H9 (cell line): ENCODE measurements around the gene PPAN. TPM values are rescaled to one million over a fixed set of nuclear protein-coding genes. Genes with fewer than 3 reads are reported as not detected.

Source experiments
- DNase-seq: peaks from one replicate; pipeline ENCODE4 v3.0.0-alpha.2; 2017
- H2AFZ ChIP-seq: one replicate; pipeline ENCODE4 v1.6.1; 2013; ENCODE audit warnings: mild to moderate bottlenecking, low read length, control low read depth, moderate library complexity
- H2AK5ac ChIP-seq: 2 replicates; pipeline ENCODE4 v1.6.1; 2013; ENCODE audit warnings: low read length, control low read depth, mixed read lengths; ENCODE audit not compliant: insufficient read length
- H2BK120ac ChIP-seq: one replicate; pipeline ENCODE4 v1.6.1; 2013; ENCODE audit warnings: low read depth, mild to moderate bottlenecking, low read length, control low read depth, inconsistent platforms; ENCODE audit not compliant: poor library complexity, severe bottlenecking
- H2BK12ac ChIP-seq: 2 replicates; pipeline ENCODE4 v1.6.1; 2013; ENCODE audit warnings: low read length, control low read depth, mixed read lengths, low read depth; ENCODE audit not compliant: insufficient read length
- H2BK15ac ChIP-seq: 2 replicates; pipeline ENCODE4 v1.6.1; 2013; ENCODE audit warnings: low read depth, low read length, control low read depth
- H2BK20ac ChIP-seq: one replicate; pipeline ENCODE4 v1.6.1; 2013; ENCODE audit warnings: low read depth, mild to moderate bottlenecking, low read length, control low read depth, inconsistent platforms; ENCODE audit not compliant: poor library complexity, severe bottlenecking
- H2BK5ac ChIP-seq: 2 replicates; pipeline ENCODE4 v1.6.1; 2013; ENCODE audit warnings: low read length, control low read depth, mixed read lengths; ENCODE audit not compliant: insufficient read length
- H3K14ac ChIP-seq: 2 replicates; pipeline ENCODE4 v1.6.1; 2013; ENCODE audit warnings: low read length, control low read depth; ENCODE audit not compliant: insufficient read depth
- H3K18ac ChIP-seq: 2 replicates; pipeline ENCODE4 v1.6.1; 2013; ENCODE audit warnings: low read depth, mild to moderate bottlenecking, mixed read lengths, low read length, control low read depth; ENCODE audit not compliant: insufficient read length
- H3K23ac ChIP-seq: 2 replicates; pipeline ENCODE4 v1.6.1; 2013; ENCODE audit warnings: low read length, control low read depth, mixed read lengths, low read depth; ENCODE audit not compliant: insufficient read length
- H3K23me2 ChIP-seq: 2 replicates; pipeline ENCODE4 v1.6.1; 2013; ENCODE audit warnings: low read depth, mild to moderate bottlenecking, mixed read lengths, low read length, control low read depth; ENCODE audit not compliant: insufficient read length, poor library complexity, severe bottlenecking
- H3K27ac ChIP-seq: 2 replicates; pipeline ENCODE4 v1.5.1; 2013; ENCODE audit warnings: low read length, control low read depth, mixed read lengths, low read depth; ENCODE audit not compliant: insufficient read length
- H3K27me3 ChIP-seq: 2 replicates; pipeline ENCODE4 v1.6.1; 2013; ENCODE audit warnings: low read length, control low read depth, inconsistent platforms; ENCODE audit not compliant: insufficient read depth
- H3K4ac ChIP-seq: 2 replicates; pipeline ENCODE4 v1.6.1; 2013; ENCODE audit warnings: low read depth, mild to moderate bottlenecking, control low read depth, inconsistent platforms, low read length, moderate library complexity
- H3K4me1 ChIP-seq: 2 replicates; pipeline ENCODE4 v1.6.1; 2013; ENCODE audit warnings: low read length, control low read depth, inconsistent platforms; ENCODE audit not compliant: insufficient read depth
- H3K4me2 ChIP-seq: 2 replicates; pipeline ENCODE4 v1.6.1; 2013; ENCODE audit warnings: low read length, control low read depth, mixed read lengths; ENCODE audit not compliant: insufficient read length, insufficient read depth
- H3K56ac ChIP-seq: 2 replicates; pipeline ENCODE4 v1.6.1; 2013; ENCODE audit warnings: low read depth, mild to moderate bottlenecking, mixed read lengths, low read length, control low read depth; ENCODE audit not compliant: insufficient read length
- H3K79me1 ChIP-seq: 2 replicates; pipeline ENCODE4 v1.6.1; 2013; ENCODE audit warnings: low read depth, mild to moderate bottlenecking, moderate library complexity, low read length, control low read depth, inconsistent platforms; ENCODE audit not compliant: insufficient read depth, poor library complexity, severe bottlenecking
- H3K79me2 ChIP-seq: 2 replicates; pipeline ENCODE4 v1.6.1; 2013; ENCODE audit warnings: low read length, control low read depth, inconsistent platforms; ENCODE audit not compliant: insufficient read depth
- H3K9ac ChIP-seq: 2 replicates; pipeline ENCODE4 v1.6.1; 2013; ENCODE audit warnings: low read length, control low read depth, mixed read lengths; ENCODE audit not compliant: insufficient read length; ENCODE audit errors: extremely low read depth
- H3K9me3 ChIP-seq: one replicate; pipeline ENCODE4 v1.6.1; 2013; ENCODE audit warnings: low read depth, low read length, inconsistent platforms; ENCODE audit not compliant: control insufficient read depth
- H3T11ph ChIP-seq: one replicate; pipeline ENCODE4 v1.6.1; 2013; ENCODE audit warnings: mild to moderate bottlenecking, low read length, control low read depth, inconsistent platforms
- H4K20me1 ChIP-seq: one replicate; pipeline ENCODE4 v1.6.1; 2013; ENCODE audit not compliant: control insufficient read depth, insufficient read length, insufficient read depth
- H4K5ac ChIP-seq: 2 replicates; pipeline ENCODE4 v1.6.1; 2013; ENCODE audit warnings: low read depth, mild to moderate bottlenecking, mixed read lengths, low read length, control low read depth; ENCODE audit not compliant: insufficient read length
- H4K8ac ChIP-seq: replicated peaks from 2 replicates; pipeline ENCODE4 v1.6.1; 2013; ENCODE audit warnings: low read length, control low read depth, mixed read lengths, low read depth; ENCODE audit not compliant: insufficient read length
- H4K91ac ChIP-seq: 2 replicates; pipeline ENCODE4 v1.6.1; 2013; ENCODE audit warnings: low read depth, mild to moderate bottlenecking, moderate library complexity, mixed read lengths, low read length, control low read depth; ENCODE audit not compliant: insufficient read length
- H3K27ac Mint-ChIP-seq, 3 experiments: 2 replicates in 2 of 3; 3 replicates in 1 of 3; pipeline ENCODE4 v1.8.0; 2020 to 2021; ENCODE audit warnings: mixed read lengths in 3 of 3, mild to moderate bottlenecking in 1 of 3, moderate library complexity in 1 of 3
- H3K27me3 Mint-ChIP-seq: 2 replicates; pipeline ENCODE4 v1.8.0; 2021; ENCODE audit warnings: low read depth, mild to moderate bottlenecking, moderate library complexity, mixed read lengths
- H3K36me3 Mint-ChIP-seq, 3 experiments: 2 replicates in 2 of 3; 3 replicates in 1 of 3; pipeline ENCODE4 v1.8.0; 2020 to 2021; ENCODE audit warnings: low read depth in 3 of 3, mixed read lengths in 3 of 3; ENCODE audit not compliant: insufficient read depth in 1 of 3
- H3K4me1 Mint-ChIP-seq, 2 experiments: 2 replicates each; pipeline ENCODE4 v1.8.0; 2020; ENCODE audit warnings: mixed read lengths in 2 of 2
- H3K4me3 Mint-ChIP-seq, 2 experiments: 2 replicates in 1 of 2; 3 replicates in 1 of 2; pipeline ENCODE4 v1.8.0; 2020 to 2021; ENCODE audit warnings: mild to moderate bottlenecking in 2 of 2, mixed read lengths in 2 of 2, moderate library complexity in 1 of 2
- H3K9me3 Mint-ChIP-seq, 2 experiments: 2 replicates in 1 of 2; 3 replicates in 1 of 2; pipeline ENCODE4 v1.8.0; 2020; ENCODE audit warnings: mild to moderate bottlenecking in 2 of 2, mixed read lengths in 2 of 2, moderate library complexity in 1 of 2
- WGBS: extraction: QIAGEN DNeasy Blood & Tissue Kit; methylation state at CpG from one replicate; pipeline ENCODE4 v1.1.7; 2013; ENCODE audit warnings: missing lambda C conversion rate, low lambda C conversion rate, mixed read lengths; ENCODE audit not compliant: insufficient read length; ENCODE audit errors: extremely low coverage; 5-methylcytosine and 5-hydroxymethylcytosine counted together
- total RNA-seq: library from RNA; stranded (reverse); gene quantifications from 2 replicates; pipeline ENCODE4 v1.2.1, GENCODE V29; 2021
- TF ChIP-seq, protein P1 (sequence below): fragments of 200-600 bp; sonication (generic); conservative IDR thresholded peaks from 3 replicates; pipeline ENCODE4 v1.8.0; 2021; ENCODE audit warnings: antibody characterized with exemption, mild to moderate bottlenecking

The PPAN gene
- total RNA-seq, 1 experiment from 2014 or later: 157 TPM

DNA sequence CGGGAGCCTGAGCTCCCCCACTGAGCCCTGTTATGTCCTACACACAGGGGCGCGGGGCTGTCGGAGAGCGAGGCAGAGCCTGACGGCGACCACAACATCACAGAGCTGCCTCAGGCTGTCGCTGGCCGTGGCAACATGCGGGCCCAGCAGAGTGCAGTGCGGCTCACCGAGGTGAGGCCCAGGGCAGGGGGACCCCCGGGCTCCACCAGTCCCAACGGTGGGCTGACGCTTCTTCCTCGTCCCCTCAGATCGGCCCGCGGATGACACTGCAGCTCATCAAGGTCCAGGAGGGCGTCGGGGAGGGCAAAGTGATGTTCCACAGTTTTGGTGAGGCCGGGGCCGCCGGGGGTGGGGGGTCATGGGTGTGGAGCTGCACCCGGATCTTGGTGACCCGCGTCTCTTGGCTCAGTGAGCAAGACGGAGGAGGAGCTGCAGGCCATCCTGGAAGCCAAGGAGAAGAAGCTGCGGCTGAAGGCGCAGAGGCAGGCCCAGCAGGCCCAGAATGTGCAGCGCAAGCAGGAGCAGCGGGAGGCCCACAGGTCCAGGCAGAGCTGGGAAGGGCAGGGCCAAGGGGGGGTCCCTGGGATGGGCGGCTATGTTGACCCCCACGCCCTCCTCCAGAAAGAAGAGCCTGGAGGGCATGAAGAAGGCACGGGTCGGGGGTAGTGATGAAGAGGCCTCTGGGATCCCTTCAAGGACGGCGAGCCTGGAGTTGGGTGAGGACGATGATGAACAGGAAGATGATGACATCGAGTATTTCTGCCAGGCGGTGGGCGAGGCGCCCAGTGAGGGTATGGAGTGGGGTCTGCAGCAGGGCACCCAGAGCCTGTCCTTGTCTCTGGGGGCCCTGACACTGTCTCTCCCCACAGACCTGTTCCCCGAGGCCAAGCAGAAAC is 4.2 kb downstream of the PPAN start:
- Mint-ChIP-seq H3K27ac (peak overlapping the region in 1 of 3 experiments; percentile 44; a peak in 1 of 7 replicates), H3K4me1 (peaks cover 7 to 16% of the 10 kb centered on the region in 2 experiments), H3K36me3 (peaks cover 33 to 69% (median 51%) of the 10 kb centered on the region in 3 experiments), H3K9me3 (no peaks in the 10 kb centered on the region; a peak in 1 of 5 replicates), H3K27me3 (no peaks in the 10 kb centered on the region; the same call in none of the 2 replicates), H3K4me3 (no peak overlapping the region)
- no peak overlapping the region for H4K8ac ChIP-seq
- peaks cover 7% of the 10 kb centered on the region for H3K23me2 ChIP-seq
- H3K18ac ChIP-seq: no peak overlapping the region
- H4K20me1 ChIP-seq: no peaks in the 10 kb centered on the region
- H3K56ac ChIP-seq: no peak overlapping the region
- TF ChIP-seq, protein P1, sequence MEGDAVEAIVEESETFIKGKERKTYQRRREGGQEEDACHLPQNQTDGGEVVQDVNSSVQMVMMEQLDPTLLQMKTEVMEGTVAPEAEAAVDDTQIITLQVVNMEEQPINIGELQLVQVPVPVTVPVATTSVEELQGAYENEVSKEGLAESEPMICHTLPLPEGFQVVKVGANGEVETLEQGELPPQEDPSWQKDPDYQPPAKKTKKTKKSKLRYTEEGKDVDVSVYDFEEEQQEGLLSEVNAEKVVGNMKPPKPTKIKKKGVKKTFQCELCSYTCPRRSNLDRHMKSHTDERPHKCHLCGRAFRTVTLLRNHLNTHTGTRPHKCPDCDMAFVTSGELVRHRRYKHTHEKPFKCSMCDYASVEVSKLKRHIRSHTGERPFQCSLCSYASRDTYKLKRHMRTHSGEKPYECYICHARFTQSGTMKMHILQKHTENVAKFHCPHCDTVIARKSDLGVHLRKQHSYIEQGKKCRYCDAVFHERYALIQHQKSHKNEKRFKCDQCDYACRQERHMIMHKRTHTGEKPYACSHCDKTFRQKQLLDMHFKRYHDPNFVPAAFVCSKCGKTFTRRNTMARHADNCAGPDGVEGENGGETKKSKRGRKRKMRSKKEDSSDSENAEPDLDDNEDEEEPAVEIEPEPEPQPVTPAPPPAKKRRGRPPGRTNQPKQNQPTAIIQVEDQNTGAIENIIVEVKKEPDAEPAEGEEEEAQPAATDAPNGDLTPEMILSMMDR: no peak
- no peak overlapping the region for H4K5ac ChIP-seq
- H3K79me2 ChIP-seq: peaks cover 7% of the 10 kb centered on the region; the same call in 1 of the 2 replicates
- H3K4me2 ChIP-seq: no peak overlapping the region
- no peak overlapping the region for H2BK12ac ChIP-seq
- no peaks in the 10 kb centered on the region; the same call in 1 of the 2 replicates for H3K4me1 ChIP-seq
- H3K79me1 ChIP-seq: no peaks in the 10 kb centered on the region
- H2AFZ ChIP-seq: no peak overlapping the region
- no peak overlapping the region for H3K9ac ChIP-seq
- H3K23ac ChIP-seq: no peak overlapping the region
- H3K27me3 ChIP-seq: no peaks in the 10 kb centered on the region
- H2BK120ac ChIP-seq: no peak overlapping the region
- WGBS: no CpG with 5 or more reads among the region's 44 CpGs
- no peak overlapping the region for H2BK20ac ChIP-seq
- H3K9me3 ChIP-seq: no peaks in the 10 kb centered on the region
- H2BK15ac ChIP-seq: no peak overlapping the region
- H4K91ac ChIP-seq: no peak overlapping the region
- H3K4ac ChIP-seq: no peak overlapping the region
- H3K14ac ChIP-seq: no peak overlapping the region
- no peak overlapping the region for H3K27ac ChIP-seq
- no peak overlapping the region for H2BK5ac ChIP-seq
- no peak for DNase-seq
- H2AK5ac ChIP-seq: no peak overlapping the region
- no peak overlapping the region for H3T11ph ChIP-seq
